GM18867 (cell line): Measurements from ENCODE around the gene CCDC60.

Experiments
- ATAC-seq: cut with Tn5 transposase; IDR thresholded peaks from one replicate; pipeline ENCODE4 v1.9.1; 2021; ENCODE audit warnings: mild to moderate bottlenecking, moderate library complexity; ENCODE audit not compliant: unreplicated experiment

The CCDC60 gene

DNA sequence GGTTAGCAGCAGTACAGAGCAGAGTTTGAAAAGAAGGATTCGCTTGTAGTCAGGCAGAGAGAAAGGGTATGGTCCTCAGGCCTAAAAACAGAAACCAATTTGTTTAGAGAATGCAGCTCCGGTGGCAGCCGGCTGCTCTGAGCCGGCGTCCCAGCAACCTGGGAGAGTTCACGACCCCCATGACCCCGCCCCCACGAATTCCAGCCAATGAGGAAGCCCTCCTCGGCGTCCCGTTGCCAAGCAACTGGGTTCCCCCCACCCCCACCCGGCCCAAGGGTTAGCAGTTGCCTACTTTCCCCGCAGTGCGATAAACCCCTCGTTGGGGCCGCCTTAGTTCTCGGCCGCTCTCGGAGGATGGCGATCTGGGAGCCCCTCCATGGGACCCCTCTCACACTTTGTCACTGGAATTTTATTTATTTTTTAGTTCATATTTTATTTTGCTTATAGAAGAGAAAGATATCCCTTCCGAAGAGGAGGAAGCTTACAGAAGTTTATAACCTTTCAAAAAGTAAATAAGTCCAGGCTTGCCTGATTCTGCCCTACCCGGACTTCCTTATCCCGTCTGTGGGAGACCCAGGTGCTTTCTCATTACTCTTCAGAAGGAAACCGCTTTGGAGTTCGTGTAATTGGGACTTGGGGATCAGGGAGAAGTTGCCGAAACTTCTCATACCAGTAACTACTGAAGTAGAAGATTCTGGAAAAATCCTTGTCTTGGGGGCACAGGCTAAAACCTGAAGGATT is at the start of gene CCDC60:
TSS of gene CCDC60 (plus strand) at position 300 of the 741 bp plus-strand sequence. CDS start 448 bp downstream, outside the sequence.
- no peak for ATAC-seq

- ATAC-seq = no peak
These were observed 46.0 kb upstream of the CCDC60 start for GRCh38 chr12:119288576-119288975.

DNA sequence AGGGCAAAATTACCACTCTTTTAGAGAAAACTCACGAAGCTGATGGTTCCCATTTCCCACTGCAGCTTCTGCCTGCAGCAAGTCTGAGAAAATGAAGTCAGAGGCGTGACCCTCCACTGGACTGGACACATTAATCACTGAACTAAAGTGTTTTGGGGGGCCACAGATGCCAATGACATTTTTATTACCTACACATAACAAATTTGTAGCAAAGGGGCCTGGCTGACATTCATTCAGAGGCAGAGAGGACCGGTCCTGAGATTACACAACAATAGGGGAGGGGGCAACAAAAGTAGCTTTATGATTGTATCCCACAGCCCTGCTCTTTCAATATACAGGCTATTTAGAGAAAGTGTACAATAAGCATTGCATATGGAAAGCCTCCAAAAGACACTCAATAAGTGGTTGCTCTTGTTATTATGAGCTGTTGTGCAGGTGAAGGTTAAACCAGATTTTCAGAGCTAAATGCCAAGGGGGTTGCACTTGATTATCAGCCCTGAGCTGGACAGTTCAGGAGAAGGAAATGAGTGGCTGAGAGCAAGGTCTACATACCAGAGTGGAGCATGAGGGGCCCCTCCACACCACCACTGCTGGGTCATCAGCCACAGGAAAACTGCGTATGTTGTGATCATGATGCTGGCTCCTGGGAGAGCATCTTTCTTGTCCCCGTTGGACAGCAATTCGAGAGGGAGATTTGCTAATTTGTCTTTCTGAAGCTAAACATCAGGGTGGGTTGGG is 41.5 kb upstream of the CCDC60 start:
- no peak for ATAC-seq

DNA sequence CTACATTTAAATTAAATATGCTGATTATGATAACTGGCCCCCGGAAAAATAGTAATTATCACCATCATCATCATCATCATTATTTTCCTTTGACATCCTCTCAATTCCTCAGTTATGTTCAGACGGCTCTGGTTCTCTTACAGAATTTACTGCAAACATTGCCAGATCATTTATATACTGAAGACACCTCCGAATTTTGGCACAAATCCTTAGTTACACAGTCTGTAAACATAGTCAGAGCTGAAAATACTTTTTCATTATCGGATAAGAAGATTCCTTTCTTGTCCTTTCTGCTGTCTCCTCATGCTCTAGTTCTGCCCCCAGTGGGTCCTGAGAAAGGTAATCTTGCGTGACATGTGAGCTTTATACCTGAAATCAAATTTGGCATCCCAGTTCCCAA is 40.3 kb upstream of the CCDC60 start:
- no peak for ATAC-seq

GRCh38 chr12:119296535-119296934 is 38.0 kb upstream of the CCDC60 start:
- ATAC-seq = no peak

- ATAC-seq = no peak
These were observed 35.4 kb upstream of the CCDC60 start for GRCh38 chr12:119299130-119299529.

DNA sequence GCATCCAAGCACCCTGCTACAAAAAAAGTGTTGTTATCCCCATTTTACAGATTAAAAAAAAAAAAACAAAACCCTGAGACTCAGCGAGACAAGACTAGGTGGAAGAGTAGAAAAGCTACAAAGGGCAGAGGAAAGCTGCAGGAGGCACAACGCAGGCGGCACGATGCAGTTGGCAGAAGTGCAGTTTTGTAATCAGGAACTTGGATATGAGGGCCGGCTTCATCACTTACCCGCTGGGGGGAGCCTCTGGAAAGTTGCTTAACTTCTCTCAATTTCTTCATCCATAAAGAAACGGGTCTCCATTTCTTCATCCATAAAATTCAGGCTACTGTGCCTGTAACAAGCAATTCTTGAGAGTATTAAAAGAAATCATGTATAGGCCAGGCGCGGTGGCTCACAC is 33.1 kb upstream of the CCDC60 start:
- ATAC-seq = no peak

DNA sequence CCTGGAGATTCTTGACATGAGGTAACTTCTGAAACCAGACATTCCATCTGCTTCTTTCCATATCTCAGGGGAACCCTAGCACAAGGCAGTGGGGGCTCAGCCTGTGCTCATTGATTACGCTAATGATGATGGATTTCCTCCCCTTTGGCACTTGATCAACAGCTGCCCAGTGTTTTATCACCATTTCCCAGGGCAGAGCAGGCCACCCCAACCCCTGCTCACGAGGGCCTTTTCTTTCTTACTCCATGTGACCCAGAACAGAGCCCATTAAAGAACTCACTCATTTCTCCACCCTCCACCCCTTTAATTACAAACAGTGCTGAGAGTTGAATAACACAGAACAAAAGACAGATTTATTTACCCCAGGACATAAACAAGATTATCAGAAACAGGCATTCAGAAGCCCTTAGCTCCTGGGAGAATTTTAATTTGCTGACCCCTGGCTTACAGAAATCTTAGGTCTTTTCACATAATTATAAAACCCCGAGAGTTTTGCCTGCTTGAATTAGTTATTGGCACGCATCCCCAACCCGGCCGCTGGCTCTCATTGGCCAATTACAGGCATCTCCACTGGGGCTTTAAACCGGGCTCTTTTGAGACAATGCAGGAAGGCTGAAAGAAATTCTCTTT is 32.0 kb upstream of the CCDC60 start:
- ATAC-seq = no peak

- no peak for ATAC-seq
These were observed 27.9 kb upstream of the CCDC60 start for GRCh38 chr12:119306593-119306992.

GRCh38 chr12:119307747-119308146 is 26.8 kb upstream of the CCDC60 start:
- ATAC-seq = no peak

GRCh38 chr12:119308708-119309456 is 25.6 kb upstream of the CCDC60 start:
- no peak for ATAC-seq

DNA sequence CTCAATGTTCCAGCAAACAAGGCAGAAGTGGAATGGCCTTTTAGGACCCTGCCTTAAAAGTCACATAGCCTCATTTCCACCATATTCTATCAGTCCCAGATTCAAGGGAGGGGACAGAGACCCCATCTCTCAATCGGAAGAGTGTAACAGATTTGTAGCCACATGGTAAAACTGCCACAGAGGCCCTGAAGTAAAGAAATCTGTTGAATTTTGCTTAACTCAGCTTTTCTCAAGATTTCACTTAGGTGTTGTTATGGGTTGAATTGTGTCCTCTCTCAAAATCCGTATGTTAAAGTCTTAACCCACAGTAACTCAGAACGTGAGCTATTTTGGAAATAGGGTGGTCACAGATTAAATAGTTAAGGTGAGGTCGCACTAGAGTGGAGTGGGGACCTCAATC is 22.7 kb upstream of the CCDC60 start:
- ATAC-seq = no peak

DNA sequence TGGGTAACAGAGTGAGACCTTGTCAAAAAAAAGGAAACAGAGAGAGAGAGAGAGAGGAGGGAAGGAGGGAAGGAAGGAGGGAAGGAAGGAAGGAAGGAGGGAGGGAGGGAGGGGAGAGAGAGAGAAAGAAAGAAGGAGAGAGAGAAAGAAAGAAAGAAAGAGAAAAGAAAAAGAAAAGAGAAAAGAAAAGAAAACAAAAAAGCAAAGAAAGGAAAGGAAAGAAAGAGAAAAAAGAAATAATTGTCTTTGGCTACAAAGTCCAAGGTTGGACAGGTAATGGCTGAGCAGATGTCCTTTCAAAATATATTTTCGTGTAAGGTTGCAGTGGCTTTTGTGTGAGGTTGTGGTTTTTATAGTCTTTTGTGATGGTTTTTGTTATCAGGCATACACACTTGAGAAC is 21.6 kb upstream of the CCDC60 start:
- no peak for ATAC-seq

DNA sequence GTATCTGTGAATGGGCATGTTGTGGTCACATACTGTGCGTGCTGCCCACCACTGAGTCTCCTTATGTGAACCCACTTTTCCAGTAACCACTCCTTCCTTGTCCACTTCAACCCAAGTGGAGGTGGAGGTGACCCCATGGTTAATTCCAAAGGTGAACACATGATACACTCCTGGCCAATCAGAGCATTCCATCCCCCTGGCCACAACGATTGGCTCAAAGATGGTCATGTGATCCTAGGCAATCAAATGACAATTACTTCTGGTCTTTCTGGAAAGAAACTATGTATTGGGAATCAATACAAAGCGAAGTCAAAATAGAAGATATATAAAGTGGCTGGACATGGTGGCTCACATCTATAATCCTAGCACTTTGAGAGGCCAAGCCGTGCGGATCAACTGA is 20.2 kb upstream of the CCDC60 start:
- ATAC-seq = no peak

GRCh38 chr12:119319638-119320037 is 14.9 kb upstream of the CCDC60 start:
- ATAC-seq = no peak

DNA sequence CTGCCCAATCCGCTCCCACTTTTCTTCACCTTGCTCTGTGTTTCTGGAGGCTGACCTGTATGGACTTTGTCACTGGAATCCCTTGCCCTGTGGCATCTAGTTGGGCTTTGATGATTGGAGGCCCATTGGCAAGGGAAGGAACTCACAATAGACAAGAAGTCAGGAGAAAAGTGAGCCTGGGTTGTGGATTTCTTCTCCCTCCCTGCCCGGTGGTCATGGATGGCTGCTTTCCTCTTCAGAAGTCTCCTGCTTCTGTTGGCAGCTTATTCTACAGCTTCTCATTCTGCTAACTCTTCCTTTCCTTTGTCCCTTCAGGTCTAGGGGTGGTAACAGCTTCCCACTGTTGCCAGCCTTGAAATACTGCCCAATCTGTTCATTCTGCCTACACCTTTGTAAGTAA is 13.9 kb upstream of the CCDC60 start:
- ATAC-seq = no peak

GRCh38 chr12:119322301-119322723 is 12.2 kb upstream of the CCDC60 start:
- no peak for ATAC-seq

GRCh38 chr12:119325813-119326212 is 8.7 kb upstream of the CCDC60 start:
- ATAC-seq = no peak

GRCh38 chr12:119326341-119326740 is 8.2 kb upstream of the CCDC60 start:
- ATAC-seq = no peak

DNA sequence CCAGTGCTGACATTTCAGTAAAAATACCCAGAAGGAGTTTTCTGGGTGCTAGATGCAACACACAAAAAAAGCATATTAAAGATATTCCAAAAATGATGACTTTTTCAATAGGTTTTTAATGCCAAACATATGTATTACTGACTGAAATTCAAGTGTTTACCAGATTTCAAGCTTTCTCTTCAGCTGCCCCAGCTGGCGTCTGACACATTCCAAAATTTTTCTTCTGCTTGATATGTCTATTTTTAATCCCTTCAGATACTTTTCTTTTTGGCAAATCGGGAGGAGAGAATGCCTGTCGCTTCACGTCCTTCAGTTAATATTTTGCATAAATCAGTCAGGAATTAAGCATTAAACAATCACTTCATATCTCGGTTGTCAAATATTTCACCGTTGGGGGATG is 7.1 kb upstream of the CCDC60 start:
- ATAC-seq = no peak

GRCh38 chr12:119328111-119328510 is 6.4 kb upstream of the CCDC60 start:
- ATAC-seq = no peak
